Posterior cingulate gyrus (tissue), 11 donors: Measurements from ENCODE around the gene PTH1R.

Source experiments
- DNase-seq, 10 donors: peaks; one replicate each; pipeline versions ENCODE4 v3.0.0 to v3.0.0-alpha.2; 2020 to 2021; ENCODE audit warnings: mixed read lengths in 3 of 10
- intact Hi-C: fragments of 100-400 bp; cut with DNase I; formaldehyde crosslinking; loops from one replicate; pipeline ENCODE4 v1.15.1; 2023

The PTH1R gene

GRCh38 chr3:46895204-46895660 lies 17.7 kb downstream of the PTH1R start:
- peak in 7 of 10 donors; percentile 51 to 89 (median 59) for DNase-seq
- intact Hi-C loops = loop anchor here (2.0 kb wide), 1 partner anchor 28 kb away; no protein-coding TSS in a partner anchor

GRCh38 chr3:46895761-46896160 lies 18.2 kb downstream of the PTH1R start:
- intact Hi-C loops = loop anchor here (2.0 kb wide), 1 partner anchor 29 kb away; no protein-coding TSS in a partner anchor
- peak in 3 of 10 donors; percentile 21 to 76 (median 52) for DNase-seq

- peak in 3 of 10 donors; percentile 13 to 73 (median 55) for DNase-seq
- intact Hi-C loops = no loop called here
Observed at GRCh38 chr3:46896386-46896785, 18.9 kb downstream of the PTH1R start.

- peak in 3 of 10 donors; percentile 5 to 43 (median 33) for DNase-seq
- intact Hi-C loops = no loop called here
Observed at GRCh38 chr3:46897031-46897430, 19.5 kb downstream of the PTH1R start.

GRCh38 chr3:46897829-46898320 lies 20.4 kb downstream of the PTH1R start:
- DNase-seq = peak in 3 of 10 donors; percentile 24 to 74 (median 59)
- intact Hi-C loops = no loop called here

- intact Hi-C loops = no loop called here
- peak in 5 of 10 donors; percentile 39 to 89 (median 49) for DNase-seq
Observed at GRCh38 chr3:46898321-46899150, 21.0 kb downstream of the PTH1R start.

GRCh38 chr3:46899151-46900006 lies 21.9 kb downstream of the PTH1R start:
- intact Hi-C loops = no loop called here
- DNase-seq = peak in 3 of 10 donors; percentile 4 to 85 (median 57)

- intact Hi-C loops = no loop called here
- peak in 8 of 10 donors; percentile 34 to 94 (median 53) for DNase-seq
Observed at GRCh38 chr3:46900007-46900292, 22.4 kb downstream of the PTH1R start.

GRCh38 chr3:46900356-46900755 lies 22.8 kb downstream of the PTH1R start:
- intact Hi-C loops = no loop called here

GRCh38 chr3:46901061-46901460 lies 23.5 kb downstream of the PTH1R start:
- intact Hi-C loops = no loop called here
- peak in 3 of 10 donors; percentile 9 to 46 (median 30) for DNase-seq

More at GRCh38 chr3:46900356-46900755, 22.8 kb downstream of the PTH1R start:
- DNase-seq = peak in 1 of 10 donors; percentile 52

GRCh38 chr3:46901591-46902187 lies 24.2 kb downstream of the PTH1R start:
- intact Hi-C loops = no loop called here
- DNase-seq = peak in 3 of 10 donors; percentile 16 to 71 (median 65)

- intact Hi-C loops = no loop called here
- DNase-seq = peak in 3 of 10 donors; percentile 50 to 77 (median 62)
Observed at GRCh38 chr3:46902188-46902631, 24.7 kb downstream of the PTH1R start.

- intact Hi-C loops = no loop called here
Observed at GRCh38 chr3:46903341-46904302, 26.1 kb downstream of the PTH1R start.

GRCh38 chr3:46904303-46905212 lies 27.0 kb downstream of the PTH1R start:
- peak in 6 of 10 donors; percentile 5 to 80 (median 32) for DNase-seq
- intact Hi-C loops = no loop called here

More at GRCh38 chr3:46903341-46904302, 26.1 kb downstream of the PTH1R start:
- DNase-seq = peak in 4 of 10 donors; percentile 24 to 82 (median 75)

GRCh38 chr3:46905213-46905560 lies 27.7 kb downstream of the PTH1R start:
- intact Hi-C loops = no loop called here
- peak in 2 of 10 donors; percentile 1 to 54 for DNase-seq

- intact Hi-C loops = no loop called here
- DNase-seq = peak in 4 of 10 donors; percentile 6 to 77 (median 45)
Observed at GRCh38 chr3:46905661-46906451, 28.3 kb downstream of the PTH1R start.

GRCh38 chr3:46906471-46907058 lies 29.0 kb downstream of the PTH1R start:
- intact Hi-C loops = no loop called here
- peak in 4 of 10 donors; percentile 1 to 74 (median 32) for DNase-seq
